HepG2 (cell line): ENCODE measurements around the gene RBM19. TPM values are rescaled to one million over a fixed set of nuclear protein-coding genes. Genes with fewer than 3 reads are reported as not detected.

Experiments used
- ATAC-seq: fragments of 200-7000 bp; cut with Tn5 transposase; 3 replicates; pipeline ENCODE4 v1.9.1; 2020; ENCODE audit warnings: mild to moderate bottlenecking, moderate library complexity
- BruUV-seq: library from RNA; stranded (reverse); fragments of 400-500 nt; replicated peaks from 2 replicates; lab custom pipeline; 2021; lab: Mats Ljungman, UMichigan
- CTCF ChIA-PET: fragments of 300-600 bp; formaldehyde crosslinking; extraction: SDS; loops from one replicate; lab custom pipeline; 2021; ENCODE audit warnings: low total read pairs, inconsistent platforms, low intra/inter-chr PET ratio; lab: Yijun Ruan, JAX
- POLR2A ChIA-PET: fragments of 350-600 bp; sonication (Branson Sonifier 250); formaldehyde crosslinking; loops from one replicate; lab custom pipeline; 2020; ENCODE audit warnings: antibody characterized with exemption, inconsistent platforms; lab: Yijun Ruan, JAX
- DNase-seq: peaks from one replicate; pipeline ENCODE4 v3.0.0-alpha.2; 2015; ENCODE audit warnings: low spot score
- FAIRE-seq: peaks from 3 replicates; lab custom pipeline; 2011; peaks lifted over from hg19 to GRCh38; lab: Jason Lieb, UNC
- H2AFZ ChIP-seq: one replicate; pipeline ENCODE4 v1.6.1; 2011; ENCODE audit warnings: low read length, inconsistent platforms
- H3K27ac ChIP-seq: fragments of 300-600 bp; 3 replicates; pipeline ENCODE4 v1.8.0; 2011; ENCODE audit warnings: mixed run types, mild to moderate bottlenecking, mixed read lengths, low read length, inconsistent platforms; ENCODE audit not compliant: insufficient read depth; ENCODE audit errors: extremely low read length
- H3K27me3 ChIP-seq, 2 experiments: fragments of 200-600 bp in 1 of 2; 2 replicates in 1 of 2; 3 replicates in 1 of 2; pipeline versions ENCODE4 v1.6.0 to v1.8.0; 2011; ENCODE audit warnings: low read length in 2 of 2, mild to moderate bottlenecking in 2 of 2, moderate library complexity in 2 of 2, inconsistent platforms in 1 of 2; ENCODE audit not compliant: insufficient read depth in 2 of 2, control insufficient read depth in 1 of 2
- H3K36me3 ChIP-seq, 2 experiments: fragments of 200-600 bp in 1 of 2; replicated peaks in 1 of 2; 2 replicates in 1 of 2; 3 replicates in 1 of 2; pipeline versions ENCODE4 v1.5.1 to v1.8.0; 2011; ENCODE audit warnings: low read length in 2 of 2, inconsistent platforms in 1 of 2; ENCODE audit not compliant: insufficient read depth in 2 of 2, control insufficient read depth in 1 of 2
- H3K4me1 ChIP-seq: 2 replicates; pipeline ENCODE4 v1.5.1; 2012; ENCODE audit warnings: low read length, inconsistent platforms; ENCODE audit not compliant: insufficient read depth
- H3K4me2 ChIP-seq: 2 replicates; pipeline ENCODE4 v1.6.0; 2011; ENCODE audit warnings: low read depth, low read length, inconsistent platforms
- H3K4me3 ChIP-seq, 3 experiments: fragments of 200-600 bp in 1 of 3; sonication (generic), shearing (Covaris generic) in 1 of 3; replicated peaks in 1 of 3; 2 replicates each; pipeline ENCODE4 v1.5.1; 2011 to 2016; ENCODE audit warnings: low read length in 3 of 3, inconsistent platforms in 2 of 3, low read depth in 2 of 3, mild to moderate bottlenecking in 2 of 3, control low read depth in 1 of 3, mixed read lengths in 1 of 3; ENCODE audit not compliant: insufficient read depth in 1 of 3
- H3K79me2 ChIP-seq: one replicate; pipeline ENCODE4 v1.6.1; 2011; ENCODE audit warnings: low read length, inconsistent platforms; ENCODE audit not compliant: insufficient read depth
- H3K9ac ChIP-seq: 2 replicates; pipeline ENCODE4 v1.6.0; 2011; ENCODE audit warnings: mild to moderate bottlenecking, low read depth, low read length, inconsistent platforms; ENCODE audit not compliant: insufficient read depth
- H3K9me3 ChIP-seq: 2 replicates; pipeline ENCODE4 v1.5.1; 2012; ENCODE audit warnings: mild to moderate bottlenecking, low read length
- H4K20me1 ChIP-seq: 2 replicates; pipeline ENCODE4 v1.6.0; 2011; ENCODE audit warnings: inconsistent platforms, mild to moderate bottlenecking, low read length, moderate library complexity; ENCODE audit not compliant: insufficient read depth
- PCBP1 ChIP-seq: fragments of 200-400 bp; formaldehyde crosslinking; IDR thresholded peaks from 2 replicates; pipeline ENCODE4 v1.6.1; 2017; ENCODE audit warnings: mild to moderate bottlenecking, low read depth, low read length, borderline replicate concordance
- SRY ChIP-seq: sonication (generic); formaldehyde crosslinking; IDR thresholded peaks from 2 replicates; pipeline ENCODE4 v1.8.0; 2022; ENCODE audit warnings: mild to moderate bottlenecking, missing genetic modification reagents
- TIGD3 ChIP-seq: sonication (generic); formaldehyde crosslinking; IDR thresholded peaks from 2 replicates; pipeline ENCODE4 v1.5.1; 2020; ENCODE audit warnings: mild to moderate bottlenecking, missing genetic modification reagents, borderline replicate concordance
- ZMAT5 ChIP-seq: sonication (generic); formaldehyde crosslinking; IDR thresholded peaks from 2 replicates; pipeline ENCODE4 v1.5.0; 2020; ENCODE audit warnings: mild to moderate bottlenecking, low read depth, missing genetic modification reagents, borderline replicate concordance
- ZNF768 ChIP-seq: sonication (generic); formaldehyde crosslinking; IDR thresholded peaks from 2 replicates; pipeline ENCODE4 v1.4.0; 2020; ENCODE audit warnings: missing genetic modification reagents
- WGBS: methylation state at CpG from one replicate; pipeline ENCODE4 v1.1.6; 2017; ENCODE audit warnings: low lambda C conversion rate; 5-methylcytosine and 5-hydroxymethylcytosine counted together
- in situ Hi-C: cut with HindIII; loops from 2 replicates; pipeline ENCODE4 v1.10.0; 2017; ENCODE audit warnings: low pct_unique_long_range_greater_than_20kb; ENCODE audit not compliant: extremely low pct_ligation_motif_present
- intact Hi-C: fragments of 100-400 bp; cut with micrococcal nuclease; formaldehyde crosslinking; loops from one replicate; pipeline ENCODE4 v1.10.0; 2022; ENCODE audit not compliant: unreplicated experiment
- polyA plus RNA-seq, 8 experiments: library from polyadenylated mRNA; depleted of rRNA in 3 of 8; stranded (reverse) in 7 of 8; unstranded in 1 of 8; fragments of >200 nt; fragmentation: Illumina TruSeq in 4 of 8; extraction: Trizol in 4 of 8; gene quantifications; 2 replicates each; pipeline versions ENCODE4 v1.2.1 to v1.2.3, GENCODE V29; 2011 to 2016; ENCODE audit warnings: low read depth in 4 of 8, missing spikeins in 1 of 8, mixed read lengths in 1 of 8; ENCODE audit not compliant: insufficient read depth in 1 of 8
- total RNA-seq, 5 experiments: library from RNA; depleted of rRNA; stranded (reverse); fragments of >200 nt; fragmentation: Illumina TruSeq; extraction: Trizol; gene quantifications; 2 replicates each; pipeline ENCODE4 v1.2.3, GENCODE V29; 2016; ENCODE audit warnings: low read depth in 1 of 5

Gene RBM19
- total and polyA plus RNA-seq, 2 of the 13 experiments (the other 11 are each of a cell fraction or from before 2014, with no cell fraction given): 19.3 to 32.2 TPM

DNA sequence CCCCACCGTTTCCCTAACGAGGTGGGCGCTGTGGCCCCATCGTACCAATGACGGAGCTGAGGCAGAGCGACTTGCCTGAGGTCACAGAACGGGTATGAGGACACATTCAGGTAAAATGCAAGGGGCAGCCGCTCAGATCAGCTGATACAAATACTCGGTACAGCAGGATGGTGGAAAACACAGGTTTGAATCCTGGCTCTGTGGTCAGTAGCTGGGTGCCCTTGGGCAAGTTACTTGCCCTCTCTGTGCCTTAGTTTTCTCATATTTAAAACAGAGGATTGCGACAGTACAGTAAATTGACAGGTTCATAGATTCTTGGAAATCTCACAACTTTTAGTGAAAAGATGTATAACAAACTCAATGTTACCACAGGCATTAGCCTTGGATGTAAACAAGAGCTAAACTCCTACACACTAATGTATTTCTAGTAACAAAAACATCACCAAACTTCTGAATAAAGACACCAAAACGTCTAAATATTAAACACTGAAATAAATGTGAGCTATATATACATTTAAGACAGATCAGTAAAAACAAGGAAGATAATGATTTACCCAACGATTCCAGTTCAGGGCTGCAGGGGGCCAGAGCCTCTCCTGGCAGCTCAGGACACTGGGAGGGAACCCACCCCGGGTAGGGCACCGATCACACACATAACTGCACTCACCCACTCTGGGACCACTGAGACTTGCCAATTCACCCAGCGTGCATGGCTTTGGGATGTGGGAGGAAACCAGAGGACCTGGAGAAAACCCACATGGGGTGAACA lies 128.4 kb downstream of the RBM19 start:
- 82% methylated on average over 15 of the region's 15 CpGs for WGBS
- Histone ChIP-seq H2AFZ (no peak overlapping the region), H3K4me3 (no peak overlapping the region), H3K9ac (no peak overlapping the region), H3K9me3 (no peaks in the 10 kb centered on the region), H3K36me3 (peaks cover 8 to 21% of the 10 kb centered on the region in 2 experiments; a peak in 3 of 5 replicates), H3K4me1 (no peaks in the 10 kb centered on the region), H4K20me1 (no peaks in the 10 kb centered on the region), H3K27me3 (no peaks in the 10 kb centered on the region), H3K27ac (no peak overlapping the region), H3K79me2 (no peaks in the 10 kb centered on the region), H3K4me2 (no peak overlapping the region)
- in situ Hi-C loops (no loop called here), intact Hi-C loops (no loop called here)
- ATAC-seq (peak; percentile 77), FAIRE-seq (no peak), DNase-seq (no peak)
- ChIA-PET CTCF (no interaction called here), POLR2A (no interaction called here)
- TF ChIP-seq ZNF768 (CRISPR knock-in tag) (peak; percentile 59), SRY (CRISPR knock-in tag) (no peak)
- BruUV-seq: no TSS peak

- in situ Hi-C loops (no loop called here), intact Hi-C loops (no loop called here)
- H3K79me2 ChIP-seq: no peaks in the 10 kb centered on the region
- H3K27me3 ChIP-seq: no peaks in the 10 kb centered on the region
- DNase-seq (no peak), FAIRE-seq (no peak), ATAC-seq (no peak)
- ChIA-PET POLR2A (no interaction called here), CTCF (no interaction called here)
- no TSS peak for BruUV-seq
- no peak overlapping the region for H3K9ac ChIP-seq
- peaks cover 8 to 15% of the 10 kb centered on the region in 2 experiments; a peak in 3 of 5 replicates for H3K36me3 ChIP-seq
- no peaks in the 10 kb centered on the region for H3K9me3 ChIP-seq
- H3K4me3 ChIP-seq: no peak overlapping the region
- no peak for TF ChIP-seq PCBP1
- no peak for TF ChIP-seq TIGD3 (CRISPR knock-in tag)
- TF ChIP-seq ZMAT5 (CRISPR knock-in tag): no peak
- H3K4me1 ChIP-seq: no peaks in the 10 kb centered on the region
- H2AFZ ChIP-seq: no peak overlapping the region
- H4K20me1 ChIP-seq: no peaks in the 10 kb centered on the region
- no peak overlapping the region for H3K4me2 ChIP-seq
- no peak overlapping the region for H3K27ac ChIP-seq
- 99% methylated on average over 5 of the region's 5 CpGs for WGBS
These were observed 129.0 kb downstream of the RBM19 start for GRCh38 chr12:113837084-113837483.
